Measurements from ENCODE around the gene EZH2. TPM values are rescaled to one million over a fixed set of nuclear protein-coding genes. Genes with fewer than 3 reads are reported as not detected.

EZH2 gene
- total and polyA plus RNA-seq, 2 of the 4 experiments (the other 2 are of a cell fraction), result 13.1 to 19.8 TPM

DNA sequence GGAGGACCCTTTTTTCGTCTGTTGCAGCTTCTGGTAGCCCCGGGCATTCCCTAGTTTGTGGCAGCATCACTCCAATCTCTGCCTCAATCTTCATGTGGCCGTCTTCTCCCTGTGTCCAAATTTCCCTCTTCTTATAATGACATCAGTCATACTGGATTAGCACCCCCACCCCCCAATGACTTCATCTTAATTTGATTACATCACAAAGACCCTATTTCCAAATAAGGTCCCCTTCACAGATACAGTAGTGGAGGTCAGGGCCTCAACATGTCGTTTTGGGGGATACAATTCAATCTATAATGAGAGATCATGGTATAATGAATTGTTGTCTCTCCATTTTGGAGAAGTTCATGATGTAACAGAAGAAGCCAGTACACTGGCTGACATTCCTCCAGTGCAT, 28.1 kb upstream of the EZH2 start:
- no peak overlapping the region for H4K8ac ChIP-seq (ENCODE audit: low read depth in 2 of 2, low read length in 2 of 2)
- H3K4me2 ChIP-seq (ENCODE audit: low read depth, low read length), result no peak overlapping the region
- DNase-seq, result no peak
- H2AK9ac ChIP-seq (replicated peaks; ENCODE audit: low read depth, low read length, poor library complexity), result no peak overlapping the region
- no peaks in the 10 kb centered on the region for H3K9me3 ChIP-seq (ENCODE audit: control insufficient read depth, insufficient read depth, low read length)
- no peak overlapping the region for H2AFZ ChIP-seq (replicated peaks; ENCODE audit: low read length, poor library complexity)
- H3K79me1 ChIP-seq (ENCODE audit: low read depth in 1 of 2, low read length in 2 of 2), result no peaks in the 10 kb centered on the region
- H2BK5ac ChIP-seq (ENCODE audit: low read depth, low read length, poor library complexity, severe bottlenecking), result no peak overlapping the region
- no peak overlapping the region for H3K4me3 ChIP-seq (ENCODE audit: insufficient read depth, low read depth, low read length)
- H2BK20ac ChIP-seq (ENCODE audit: low read depth, low read length), result no peak overlapping the region
- no peak overlapping the region for H3K9ac ChIP-seq (ENCODE audit: low read depth, low read length)
- intact Hi-C loops (cut with micrococcal nuclease), result no loop called here
- no peak overlapping the region for H3K56ac ChIP-seq (ENCODE audit: extremely low read depth, insufficient read depth, low read length)
- ChIA-PET CTCF (interaction anchor here (0.5 kb wide), 1 partner anchor 51 kb away, joined by 3 read pairs; no protein-coding TSS in a partner anchor), POLR2A (ENCODE audit: unreplicated experiment) (no interaction called here)
- no peak overlapping the region for H3K18ac ChIP-seq (ENCODE audit: low read depth, low read length)
- no peaks in the 10 kb centered on the region for H3K36me3 ChIP-seq (ENCODE audit: control insufficient read depth, insufficient read depth, low read length)
- dilution Hi-C loops (cut with HindIII; ENCODE audit: low sequenced_read_pairs, unreplicated experiment), result no loop called here
- no peak overlapping the region for H3K4ac ChIP-seq (ENCODE audit: low read depth, low read length)
- H2BK15ac ChIP-seq (ENCODE audit: low read depth, low read length), result no peak overlapping the region
- WGBS, 2 experiments (ENCODE audit: extremely low coverage in 2 of 2, insufficient read length in 1 of 2), result 83% methylated on average over 1 of the region's 4 CpGs; no CpG with 5 or more reads in 1 of the 2 experiments
- no peak overlapping the region for H3K14ac ChIP-seq (replicated peaks; ENCODE audit: low read depth, low read length)
- no peak overlapping the region for H4K91ac ChIP-seq (ENCODE audit: insufficient read depth, low read depth, low read length)
- peaks cover 45% of the 10 kb centered on the region for H3K27me3 ChIP-seq (ENCODE audit: control insufficient read depth, insufficient read depth, low read length)
- TF ChIP-seq BHLHE40 (IDR thresholded peaks at IDR 0.05; ENCODE audit: low read depth, low read length) (no peak), FOS (IDR thresholded peaks at IDR 0.05; ENCODE audit: low read depth, low read length) (no peak), CHD1 (IDR thresholded peaks at IDR 0.05; ENCODE audit: low read depth, low read length) (no peak), POLR2A (IDR thresholded peaks at IDR 0.05; ENCODE audit: low read depth, low read length) (no peak), MAZ (IDR thresholded peaks at IDR 0.05; ENCODE audit: borderline replicate concordance, low read depth, low read length) (no peak), MAFK (IDR thresholded peaks at IDR 0.05; ENCODE audit: low read depth, low read length) (no peak), RAD21 (IDR thresholded peaks at IDR 0.05; ENCODE audit: low read length) (no peak)
- TF ChIP-seq, protein P1, sequence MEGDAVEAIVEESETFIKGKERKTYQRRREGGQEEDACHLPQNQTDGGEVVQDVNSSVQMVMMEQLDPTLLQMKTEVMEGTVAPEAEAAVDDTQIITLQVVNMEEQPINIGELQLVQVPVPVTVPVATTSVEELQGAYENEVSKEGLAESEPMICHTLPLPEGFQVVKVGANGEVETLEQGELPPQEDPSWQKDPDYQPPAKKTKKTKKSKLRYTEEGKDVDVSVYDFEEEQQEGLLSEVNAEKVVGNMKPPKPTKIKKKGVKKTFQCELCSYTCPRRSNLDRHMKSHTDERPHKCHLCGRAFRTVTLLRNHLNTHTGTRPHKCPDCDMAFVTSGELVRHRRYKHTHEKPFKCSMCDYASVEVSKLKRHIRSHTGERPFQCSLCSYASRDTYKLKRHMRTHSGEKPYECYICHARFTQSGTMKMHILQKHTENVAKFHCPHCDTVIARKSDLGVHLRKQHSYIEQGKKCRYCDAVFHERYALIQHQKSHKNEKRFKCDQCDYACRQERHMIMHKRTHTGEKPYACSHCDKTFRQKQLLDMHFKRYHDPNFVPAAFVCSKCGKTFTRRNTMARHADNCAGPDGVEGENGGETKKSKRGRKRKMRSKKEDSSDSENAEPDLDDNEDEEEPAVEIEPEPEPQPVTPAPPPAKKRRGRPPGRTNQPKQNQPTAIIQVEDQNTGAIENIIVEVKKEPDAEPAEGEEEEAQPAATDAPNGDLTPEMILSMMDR (conservative IDR thresholded peaks at IDR 0.05; ENCODE audit: low read depth, low read length), result no peak
- no peak overlapping the region for H4K5ac ChIP-seq (ENCODE audit: low read depth, low read length)
- no peak for ATAC-seq (ENCODE audit: low read depth)
- H4K20me1 ChIP-seq (ENCODE audit: insufficient read depth, low read length), result no peaks in the 10 kb centered on the region
- peaks cover 3% of the 10 kb centered on the region; the same call in 1 of the 2 replicates for H3K9me1 ChIP-seq (ENCODE audit: insufficient read depth, low read length)
- BruUV-seq (replicated peaks), result no TSS peak
- peaks cover 8% of the 10 kb centered on the region for H3K4me1 ChIP-seq (ENCODE audit: control insufficient read depth, insufficient read depth, low read length)
- H2BK120ac ChIP-seq (ENCODE audit: low read depth, low read length), result no peak overlapping the region
- in situ Hi-C loops (cut with MboI; ENCODE audit: low sequenced_read_pairs), result no loop called here
- no peak overlapping the region for H3K23ac ChIP-seq (ENCODE audit: low read depth, low read length)
- no peak overlapping the region for H2AK5ac ChIP-seq (ENCODE audit: low read depth, low read length)
- H3K27ac ChIP-seq (ENCODE audit: insufficient read depth, low read length), result no peak overlapping the region
